Jurkat, Clone E6-1 (cell line): ENCODE measurements around the gene HAGHL.
A peak's percentile ranks its signal among the peaks of the same experiment; 100 is the strongest.
"Not testable (repeated sequence)": the region's sequence is repeated elsewhere in the genome, so short reads cannot be mapped to it uniquely, and the experiment has no call there.

Source experiments
- DNase-seq: peaks from one replicate; pipeline ENCODE4 v3.0.0-alpha.2; 2011; ENCODE audit warnings: low read depth, low spot score
- H3K4me3 ChIP-seq: 2 replicates; pipeline ENCODE4 v1.5.1; 2011; ENCODE audit warnings: mild to moderate bottlenecking, low read length, control low read depth, moderate library complexity

The HAGHL gene

DNA sequence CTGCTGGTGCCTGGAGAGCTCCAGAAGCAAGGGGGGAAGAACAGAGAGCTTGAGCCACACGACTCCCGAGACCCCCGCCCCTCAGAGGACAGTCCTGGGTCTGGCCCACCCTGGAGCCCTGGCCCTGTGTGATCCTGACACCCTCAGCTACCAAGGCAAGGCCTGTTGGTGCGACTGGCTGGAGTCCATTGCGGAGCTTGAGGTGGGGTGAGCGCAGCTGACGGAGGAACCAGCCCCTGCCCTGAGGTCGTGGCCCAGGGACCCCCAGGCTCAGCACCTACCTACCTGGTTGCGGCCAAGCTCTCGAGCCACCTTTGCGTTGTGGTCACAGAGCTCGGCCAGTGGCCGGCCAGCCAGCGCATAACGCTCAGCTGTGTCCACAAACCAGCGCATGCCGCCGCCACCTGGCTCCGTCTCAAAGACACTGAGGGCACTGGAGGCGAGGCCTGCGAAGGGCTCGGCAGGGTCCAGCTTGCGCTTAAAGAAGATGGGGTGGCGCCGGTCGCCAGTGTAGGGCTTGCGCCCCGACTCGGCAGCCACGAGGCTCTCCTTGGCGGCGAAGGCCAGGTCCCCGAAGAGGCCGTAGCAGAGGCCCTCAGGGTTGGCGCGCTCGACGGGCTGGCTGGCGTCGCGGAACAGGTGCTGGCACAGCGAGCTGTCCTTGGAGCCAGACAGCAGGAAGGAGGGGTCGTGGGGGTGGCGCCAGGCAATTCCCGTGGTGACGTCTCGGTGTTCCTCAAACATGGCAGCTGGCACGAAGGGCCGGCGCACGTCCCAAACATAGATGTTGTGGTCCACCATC lies 40.2 kb upstream of the HAGHL start:
- no peak overlapping the region for H3K4me3 ChIP-seq
- DNase-seq, result no peak

DNA sequence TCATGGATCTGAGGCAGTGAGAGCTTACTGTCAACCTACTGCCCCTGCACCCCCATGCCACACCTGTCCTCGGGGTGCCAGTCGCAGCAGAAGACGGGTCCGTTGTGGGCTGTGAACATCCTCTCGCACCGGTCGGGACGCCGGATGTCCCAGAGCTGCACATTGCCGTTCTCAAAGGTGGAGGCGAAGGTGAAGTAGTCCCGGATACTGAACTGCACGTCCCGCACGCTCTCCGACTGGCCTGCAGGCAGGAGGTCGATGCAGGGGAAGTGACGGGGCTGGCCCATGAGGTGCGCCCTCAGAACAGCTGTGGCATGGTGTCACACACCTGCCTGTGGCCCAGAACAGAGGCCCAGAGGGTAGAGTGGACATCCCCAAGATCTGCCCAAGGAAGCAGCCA lies 39.4 kb upstream of the HAGHL start:
- H3K4me3 ChIP-seq, result no peak overlapping the region
- DNase-seq, result no peak

DNA sequence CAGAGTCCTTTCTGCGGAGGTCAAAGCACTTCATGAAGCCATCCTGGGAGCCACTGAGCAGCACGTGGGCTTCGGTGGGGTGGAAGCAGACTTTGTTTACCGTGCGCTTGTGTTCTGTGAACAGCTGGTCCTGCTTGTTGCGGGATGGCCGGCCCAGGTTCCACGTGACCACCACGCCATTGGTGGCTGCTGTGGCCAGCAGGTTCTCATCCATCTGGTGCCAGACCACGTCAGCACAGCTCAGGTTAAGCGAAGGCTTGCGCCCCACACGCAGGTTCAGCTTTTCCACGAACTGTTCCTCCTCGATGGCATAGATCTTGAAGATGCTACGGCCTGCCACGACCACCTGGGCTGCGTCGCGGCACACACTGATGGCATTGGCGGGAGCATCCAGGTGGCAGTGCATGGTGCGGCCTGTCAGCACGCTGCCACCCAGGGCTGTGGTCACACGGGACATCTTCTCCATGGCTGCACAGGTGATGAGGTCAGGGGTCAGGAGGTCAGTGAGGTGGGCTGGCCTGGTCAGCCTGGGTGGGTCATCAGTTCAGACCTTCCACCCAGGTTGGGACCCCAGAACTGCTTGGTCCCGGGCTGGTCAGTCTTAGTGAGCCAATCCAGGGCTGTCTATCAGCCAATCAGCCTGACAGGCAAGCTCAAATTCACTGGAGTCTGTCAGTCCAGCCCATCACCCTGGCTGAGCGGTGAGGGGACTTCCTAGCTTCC lies 37.6 kb upstream of the HAGHL start:
- no peak for DNase-seq
- peak overlapping the region; percentile 91 for H3K4me3 ChIP-seq

DNA sequence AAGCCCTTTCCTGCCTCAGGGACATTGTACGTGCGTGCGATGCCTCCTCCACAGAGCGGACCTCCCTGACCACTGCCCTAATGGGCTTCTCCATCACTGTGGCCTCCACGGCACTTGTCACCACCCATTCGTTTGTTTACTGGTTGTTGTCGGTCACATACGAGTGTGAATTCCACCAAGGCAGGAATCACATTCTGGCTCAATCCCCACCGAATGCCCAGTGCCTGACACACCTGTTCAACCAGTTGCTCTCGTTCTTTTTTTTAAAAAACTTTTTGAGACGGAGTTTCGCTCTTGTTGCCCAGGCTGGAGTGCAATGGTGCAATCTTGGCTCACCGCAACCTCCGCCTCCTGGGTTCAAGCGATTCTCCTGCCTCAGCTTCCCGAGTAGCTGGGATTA lies 35.7 kb upstream of the HAGHL start:
- DNase-seq, H3K4me3 ChIP-seq: not testable (repeated sequence)

DNA sequence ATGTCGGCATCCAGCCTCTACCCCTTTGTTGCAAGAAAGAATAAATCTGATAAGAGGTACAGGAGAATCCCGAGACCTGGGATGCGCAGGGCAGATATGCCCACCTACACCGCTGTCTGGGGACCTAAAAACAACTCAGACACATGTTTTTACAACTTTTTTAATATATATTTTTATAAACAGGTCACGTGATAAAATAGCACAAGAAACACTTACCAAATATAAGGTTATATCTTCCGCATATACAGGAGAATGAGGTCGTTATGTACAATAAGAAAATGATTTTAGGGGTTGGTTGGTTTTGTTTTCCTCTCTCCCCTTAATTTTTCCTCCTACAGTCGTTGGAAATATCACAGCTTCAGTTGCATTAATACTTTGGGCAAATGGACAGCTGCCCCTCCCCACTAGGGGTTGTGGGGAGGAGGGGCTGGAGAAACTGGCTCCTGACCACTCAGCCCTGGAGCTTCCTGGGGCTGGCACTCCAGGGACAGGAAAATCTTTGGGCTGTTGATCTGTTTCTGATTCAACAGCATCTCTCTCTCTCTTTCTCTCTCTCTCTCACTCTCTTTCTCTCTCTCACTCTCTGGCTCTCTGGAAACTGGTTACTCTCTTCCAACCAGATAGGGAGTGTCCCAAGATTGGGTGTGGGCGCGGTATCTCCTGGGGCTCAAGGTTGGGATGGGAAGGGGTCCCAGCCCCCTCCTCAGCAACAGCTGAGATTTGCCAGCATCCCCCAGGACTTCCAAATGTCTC lies 34.4 kb upstream of the HAGHL start:
- no peak overlapping the region for H3K4me3 ChIP-seq
- DNase-seq, result no peak

DNA sequence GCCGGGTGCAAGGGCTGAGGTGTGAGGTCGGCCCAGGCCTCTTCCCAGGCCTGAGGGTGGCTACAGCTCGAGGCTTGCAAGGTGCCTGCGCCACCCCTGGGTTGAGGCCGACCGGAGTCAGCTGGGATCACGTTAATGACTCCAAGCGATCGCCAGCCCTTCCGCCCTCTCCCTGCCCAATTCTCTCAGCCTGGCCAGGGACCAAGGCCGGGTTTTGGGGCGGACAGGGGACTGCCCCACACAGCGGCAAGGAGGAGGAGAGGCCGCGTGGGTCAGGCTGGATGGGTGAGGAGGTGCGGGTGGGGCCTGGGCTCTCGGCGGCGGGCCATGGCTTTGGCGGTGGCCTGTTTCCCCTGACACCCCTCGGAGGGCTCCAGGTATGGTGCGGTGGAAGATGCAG lies 33.5 kb upstream of the HAGHL start:
- no peak overlapping the region for H3K4me3 ChIP-seq

DNA sequence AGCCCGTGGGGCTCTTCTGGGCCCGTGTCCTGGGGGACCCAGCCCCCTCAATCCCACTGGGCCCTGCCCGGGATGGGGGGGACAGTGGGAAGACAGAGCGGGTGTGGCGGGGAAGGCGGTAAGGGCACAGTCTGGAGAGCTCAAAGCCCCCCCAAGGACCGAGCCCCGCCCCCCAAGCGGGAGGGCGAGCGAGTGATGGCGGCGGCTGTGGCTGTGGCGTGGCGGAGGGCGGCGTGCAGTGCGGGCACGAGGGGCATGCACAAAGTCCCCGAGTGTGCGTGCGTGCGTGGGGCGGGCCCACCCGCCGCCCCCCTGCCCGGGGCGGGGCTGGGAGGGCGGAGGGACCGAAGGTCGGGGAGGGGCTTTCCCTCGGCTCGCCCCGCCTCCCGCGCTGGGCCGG lies 33.1 kb upstream of the HAGHL start:
- no peak overlapping the region for H3K4me3 ChIP-seq
- DNase-seq, result no peak

More for the DNA sequence above, 33.5 kb upstream of the HAGHL start:
- no peak for DNase-seq

DNA sequence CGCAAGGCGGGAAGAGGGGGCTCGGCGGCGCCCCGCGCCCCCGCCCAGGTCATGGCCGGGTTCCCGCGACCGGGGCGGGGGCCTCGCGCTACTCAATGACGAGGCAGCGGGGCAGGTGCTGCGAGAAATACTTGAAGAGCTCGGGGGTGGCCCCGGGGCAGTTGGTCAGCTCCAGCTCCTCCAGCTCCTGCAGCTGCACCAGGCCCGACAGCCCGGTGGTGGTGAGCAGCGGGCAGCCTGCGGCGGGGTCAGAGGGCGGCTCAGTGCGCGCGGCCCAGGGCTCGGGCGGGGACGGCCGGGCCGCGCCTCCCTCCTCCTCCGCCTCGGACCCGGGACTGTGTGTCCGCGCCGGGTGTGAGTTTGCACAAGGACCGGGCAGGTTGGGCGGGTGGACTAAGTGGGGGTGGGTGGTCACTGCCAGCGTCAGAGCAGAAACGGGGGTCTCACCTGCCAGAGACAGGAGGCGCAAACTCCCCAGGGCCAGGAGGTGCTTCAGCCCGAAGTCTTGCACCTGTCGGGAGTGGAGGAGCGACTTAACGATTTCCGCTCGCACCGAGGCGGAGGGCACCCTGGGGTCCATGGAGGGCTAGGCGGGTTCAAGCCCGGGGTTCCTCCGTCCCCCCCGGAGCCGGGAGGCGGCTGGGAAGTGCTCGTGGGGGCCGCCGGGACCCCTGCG lies 32.6 kb upstream of the HAGHL start:
- peak overlapping the region; percentile 63 for H3K4me3 ChIP-seq

DNA sequence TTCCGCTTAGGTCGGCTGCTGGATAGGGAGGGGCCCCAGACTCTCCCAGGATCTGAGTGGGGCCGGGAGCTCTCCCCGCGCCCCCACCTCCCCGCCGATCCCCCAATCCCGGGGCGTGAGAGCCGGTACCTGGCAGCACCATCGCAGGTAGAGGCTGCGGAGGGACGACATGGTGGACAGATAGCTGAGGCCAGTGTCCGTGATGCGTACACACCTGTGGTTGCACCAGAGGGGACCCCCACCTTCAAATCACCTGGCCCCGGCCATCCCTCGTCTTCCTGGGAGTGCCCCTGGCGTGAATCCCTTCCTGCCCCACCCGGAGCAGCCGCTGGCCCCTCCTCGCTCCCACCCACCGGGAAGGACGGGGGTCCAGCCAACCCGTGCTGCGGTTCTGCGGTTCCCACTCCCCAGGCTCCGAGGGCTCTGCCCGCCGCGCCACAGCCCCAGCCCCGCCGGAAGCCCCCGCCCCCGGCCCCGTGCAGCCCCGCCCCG lies 32.0 kb upstream of the HAGHL start:
- peak overlapping the region; percentile 63 for H3K4me3 ChIP-seq
- DNase-seq, result no peak

More for the DNA sequence above, 32.6 kb upstream of the HAGHL start:
- DNase-seq, result no peak

DNA sequence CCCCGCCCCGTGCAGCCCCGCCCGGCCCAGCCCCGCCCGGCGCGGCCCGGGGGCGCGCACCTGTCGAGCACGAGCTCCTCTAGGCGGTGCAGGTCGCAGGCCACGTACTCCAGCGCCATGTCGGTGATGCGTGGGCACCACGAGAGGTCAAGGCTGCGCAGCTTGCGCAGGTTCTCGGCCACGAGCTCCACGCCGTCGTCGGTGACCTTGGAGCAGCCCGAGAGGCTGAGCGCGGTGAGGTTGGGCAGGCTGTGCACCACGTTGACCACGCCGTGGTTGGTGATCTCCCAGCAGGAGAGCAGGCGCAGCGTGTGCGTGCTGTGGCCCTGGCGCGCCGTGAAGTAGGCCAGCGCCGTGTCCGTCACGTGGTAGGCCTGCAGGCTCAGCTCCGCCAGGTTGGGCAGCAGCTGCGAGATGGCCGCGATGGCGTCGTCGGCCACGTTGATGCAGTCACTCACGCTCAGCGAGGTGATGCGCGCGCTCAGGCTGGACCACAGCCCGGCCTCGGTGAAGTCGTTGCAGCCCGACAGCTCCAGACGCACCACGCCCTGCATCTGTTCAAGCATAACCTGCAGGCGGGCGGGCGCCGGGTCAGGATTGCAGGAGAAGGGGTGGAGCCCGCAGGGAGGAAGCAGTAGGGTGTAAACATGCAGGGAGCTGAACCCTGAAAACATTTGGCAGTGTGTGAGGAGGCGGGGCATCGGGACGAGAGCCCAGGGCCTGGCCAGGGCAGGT lies 31.4 kb upstream of the HAGHL start:
- peak overlapping the region; percentile 63 for H3K4me3 ChIP-seq
- DNase-seq, result peak; percentile 28

DNA sequence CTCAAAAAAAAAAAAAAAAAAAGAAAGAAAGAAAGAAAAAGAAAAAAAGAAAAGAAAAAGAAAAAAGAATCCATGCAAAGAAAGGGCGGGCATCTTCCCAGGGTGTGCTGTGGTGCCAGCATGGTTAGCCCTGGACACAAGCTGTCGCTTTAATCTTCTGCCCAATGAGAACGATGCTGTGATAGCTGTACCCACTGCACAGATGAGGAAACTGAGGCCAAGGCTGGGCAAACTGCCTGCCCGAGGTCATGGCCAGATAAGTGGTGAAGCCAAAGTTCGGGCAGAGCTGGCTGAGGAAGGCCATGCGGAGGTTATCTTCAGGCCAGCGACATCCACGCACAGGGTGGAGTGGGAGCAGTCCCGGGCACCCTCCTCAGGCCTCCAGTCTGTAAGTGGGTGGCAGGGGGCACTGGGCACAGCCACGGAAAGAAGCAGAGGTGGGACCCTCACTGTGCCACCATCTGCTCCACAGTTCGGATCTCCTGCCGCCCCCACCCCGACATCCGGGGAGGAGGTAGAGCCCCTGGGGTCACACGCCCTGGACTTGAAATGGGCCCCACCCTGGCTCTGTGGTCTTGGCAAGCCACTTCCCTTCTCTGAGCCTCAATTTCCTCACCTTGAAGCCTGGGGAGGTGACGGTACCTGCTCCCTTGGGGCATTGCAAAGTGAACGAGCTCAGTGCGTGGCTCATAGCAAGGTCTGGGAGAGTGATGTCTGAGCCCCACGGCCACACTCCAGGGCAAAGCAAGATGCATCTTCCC lies 27.8 kb upstream of the HAGHL start:
- DNase-seq, result no peak

DNA sequence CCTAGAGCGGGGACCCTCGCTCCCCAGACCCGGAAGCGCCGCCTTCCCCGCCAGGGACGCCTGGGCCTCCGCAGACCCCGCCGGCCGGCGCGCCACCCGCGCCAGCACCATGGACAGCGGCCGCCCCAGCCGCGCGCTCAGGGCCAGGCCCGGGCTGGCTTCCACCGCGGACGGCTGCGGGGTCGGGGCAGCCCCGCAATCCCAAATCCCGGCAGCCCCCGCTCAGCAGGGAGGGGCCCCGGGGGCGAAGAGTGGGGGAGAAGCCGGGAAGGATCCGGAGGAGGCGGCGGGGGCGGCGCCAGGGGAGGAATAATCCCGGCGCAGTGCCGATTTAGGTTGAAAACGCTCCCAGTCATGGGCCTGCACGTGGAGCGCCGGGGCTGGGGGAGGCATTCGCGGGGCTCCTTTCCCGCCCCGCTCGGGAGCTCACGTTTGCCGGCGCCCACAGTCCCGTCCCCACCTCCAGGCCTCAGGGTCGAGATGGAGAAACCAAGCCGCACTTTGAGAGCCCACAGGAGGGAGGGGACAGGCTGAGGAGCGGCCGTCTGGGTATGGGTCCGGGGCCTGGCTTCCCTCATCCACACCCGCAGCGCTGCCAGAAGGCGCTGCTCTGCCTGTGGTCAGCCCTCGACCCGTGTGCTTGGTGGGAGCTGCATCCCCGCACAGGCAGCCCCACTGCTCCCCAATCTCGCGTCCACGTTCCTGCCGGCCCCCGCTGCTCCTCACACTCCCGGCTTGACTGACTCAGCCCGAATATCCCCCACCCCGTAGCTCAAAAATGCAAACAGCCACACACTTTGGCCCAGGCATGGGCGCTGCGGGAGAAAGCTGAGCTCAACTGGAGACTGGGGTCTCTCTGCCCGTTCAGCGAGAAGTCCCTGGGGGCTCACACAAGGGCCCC lies 26.0 kb upstream of the HAGHL start:
- no peak overlapping the region for H3K4me3 ChIP-seq
- no peak for DNase-seq

More for the DNA sequence above, 27.8 kb upstream of the HAGHL start:
- no peak overlapping the region for H3K4me3 ChIP-seq

DNA sequence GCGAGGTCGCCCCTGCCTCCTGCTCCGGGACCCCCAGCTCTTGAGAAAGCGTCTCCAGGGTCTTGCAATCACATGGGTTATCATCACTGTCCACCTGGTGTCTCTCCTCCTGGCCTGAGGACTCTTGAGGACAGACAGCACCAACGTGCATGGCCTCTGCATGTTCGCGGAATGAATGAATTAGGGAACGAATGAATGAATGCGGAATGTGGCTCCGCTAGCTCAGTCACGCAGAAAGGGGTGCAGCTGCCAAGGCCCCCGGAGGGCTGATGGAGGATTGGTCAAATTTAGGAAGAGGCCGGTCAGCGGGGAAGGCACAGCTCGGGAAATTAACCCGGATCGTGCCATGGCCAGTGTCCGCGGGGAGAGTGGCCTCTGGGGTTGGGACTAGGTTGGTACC lies 24.6 kb upstream of the HAGHL start:
- DNase-seq, result no peak
- H3K4me3 ChIP-seq, result no peak overlapping the region

DNA sequence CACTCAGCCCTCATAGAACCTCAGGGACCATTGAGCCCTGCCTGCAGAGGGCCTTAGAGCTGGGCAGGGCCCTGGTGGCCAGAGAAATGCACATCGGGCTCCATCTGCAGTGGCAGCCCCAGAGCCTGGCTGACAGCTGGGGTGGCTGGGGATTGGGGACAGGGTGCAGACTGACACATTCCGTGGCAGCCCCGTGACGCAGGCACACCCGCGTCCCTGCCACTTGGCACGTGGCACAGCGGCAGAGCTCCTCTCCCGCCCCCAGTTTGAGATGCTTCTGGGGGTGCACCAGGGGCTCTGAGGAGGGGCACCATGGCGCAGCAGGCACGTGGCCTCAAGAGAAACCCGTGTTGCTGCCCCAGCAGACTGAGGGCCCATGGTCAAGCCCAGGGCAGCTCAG lies 23.5 kb upstream of the HAGHL start:
- no peak for DNase-seq
- no peak overlapping the region for H3K4me3 ChIP-seq

DNA sequence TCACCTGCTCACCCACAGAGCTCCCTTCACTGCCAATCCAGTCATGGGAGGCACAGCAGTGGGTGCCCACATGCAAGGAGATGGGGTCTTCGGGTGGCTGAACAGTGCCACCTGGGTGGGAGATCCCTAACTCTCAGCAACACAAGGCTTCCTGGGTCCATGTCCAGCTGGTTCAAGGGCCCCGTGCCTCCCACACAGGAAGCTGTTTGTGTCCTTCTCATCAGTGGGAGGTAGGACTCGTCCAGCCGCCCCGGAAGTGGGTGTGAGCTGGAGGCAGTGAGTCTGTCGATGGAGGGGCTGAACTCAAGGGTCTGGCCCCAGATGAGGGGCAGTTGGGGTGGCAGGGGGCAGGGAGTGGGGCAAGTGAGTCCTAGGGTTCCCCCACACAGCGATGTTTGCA lies 22.9 kb upstream of the HAGHL start:
- DNase-seq, result no peak
- no peak overlapping the region for H3K4me3 ChIP-seq

DNA sequence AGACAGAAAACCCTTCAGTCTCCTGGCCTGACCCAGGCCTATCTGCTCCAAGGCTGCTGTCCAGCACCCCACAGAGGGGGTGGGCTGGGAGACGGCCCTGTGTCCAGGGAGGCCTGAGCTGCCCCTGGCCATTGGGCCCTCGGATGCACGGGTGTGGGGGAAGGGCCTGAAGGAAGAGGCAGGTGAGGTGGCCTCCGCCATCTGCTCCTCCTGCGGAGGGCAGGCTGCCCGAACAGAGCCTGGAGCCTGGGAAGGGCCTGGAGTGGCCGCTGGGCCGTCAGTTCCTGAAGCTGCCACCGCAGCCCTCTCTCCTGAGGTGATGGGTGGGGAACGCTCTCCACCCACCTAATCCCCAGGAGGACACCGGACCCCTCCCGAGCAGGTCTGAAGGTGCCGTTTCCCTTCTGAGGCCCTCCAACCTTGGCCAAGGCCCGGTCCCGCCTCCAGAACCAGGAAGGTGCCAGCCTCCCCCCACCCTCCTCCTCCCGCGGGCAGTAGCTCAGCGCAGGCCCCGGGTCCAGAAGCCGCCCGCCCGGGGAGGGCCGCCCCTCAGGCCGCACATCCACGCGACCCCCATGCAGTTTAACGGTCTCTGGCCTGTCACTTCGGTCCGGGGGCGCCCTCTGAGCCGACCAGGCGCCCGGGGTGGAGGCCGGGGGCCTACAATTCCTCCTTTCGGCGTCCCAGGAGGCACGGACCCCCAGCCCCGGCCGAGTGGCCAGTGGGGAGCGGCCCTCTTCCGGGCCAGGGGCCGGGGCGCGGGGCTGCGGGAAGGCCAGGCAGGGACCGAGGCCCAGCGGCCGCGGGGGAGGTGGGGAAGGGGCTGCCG lies 22.1 kb upstream of the HAGHL start:
- DNase-seq, result no peak
- H3K4me3 ChIP-seq, result no peak overlapping the region
